ENCODE data around the gene PRKX.
A peak's percentile ranks its signal among the peaks of the same experiment; 100 is the strongest.
"Not testable (repeated sequence)": the region's sequence is repeated elsewhere in the genome, so short reads cannot be mapped to it uniquely, and the experiment has no call there.

PRKX gene

DNA sequence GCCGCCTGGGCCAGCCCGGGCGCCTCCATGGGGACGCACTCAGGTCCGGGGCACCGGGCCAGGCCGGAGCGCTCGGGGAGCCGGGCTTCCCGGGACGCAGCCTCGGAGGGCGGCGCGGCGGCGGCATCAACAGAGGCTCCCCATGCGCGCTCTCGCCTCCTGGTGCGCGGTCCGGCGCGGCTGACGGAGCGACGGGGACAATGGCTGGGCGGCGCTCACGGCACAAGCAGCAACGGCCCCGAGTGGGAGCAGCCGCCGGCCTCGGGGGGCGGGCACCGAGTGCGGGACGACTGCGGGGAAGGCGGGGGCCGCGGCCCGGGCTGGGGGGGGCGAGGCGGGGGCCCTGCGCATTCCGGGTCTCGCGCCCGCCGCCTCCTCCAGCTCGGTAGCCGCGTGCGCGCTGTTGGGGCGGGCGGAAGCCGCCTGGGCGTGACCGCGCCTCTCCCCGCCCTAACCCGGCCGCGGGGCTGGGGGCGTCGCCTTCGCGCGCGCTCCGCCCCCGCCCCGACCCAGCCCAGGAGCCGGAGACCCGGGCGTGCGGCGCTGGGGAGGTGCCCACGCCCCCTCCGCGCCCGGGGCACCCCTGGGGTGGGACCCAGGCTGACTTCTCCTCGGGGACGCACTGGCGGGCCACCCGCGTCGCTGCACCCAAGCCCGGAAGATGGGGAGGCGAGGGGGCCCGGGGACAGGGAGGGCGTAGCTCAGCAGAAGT is at the start of gene PRKX:
PRKX (minus strand) TSS at position 425 of the 712 bp plus-strand sequence; CDS start at position 29, 396 bp downstream.
- H3K36me3 ChIP-seq (ENCODE audit: insufficient read depth, low read length) = no peaks in the 10 kb centered on the region
- peaks cover 2% of the 10 kb centered on the region for H3K4me1 ChIP-seq (ENCODE audit: insufficient read depth, low read length)
- no peaks in the 10 kb centered on the region for H3K9me3 ChIP-seq (ENCODE audit: low read length)
- peak within 1 kb of the TSS; percentile 69 for H2AFZ ChIP-seq (ENCODE audit: low read depth, low read length)
- H3K27me3 ChIP-seq (ENCODE audit: insufficient read depth, low read length) = no peaks in the 10 kb centered on the region
- H3K4me3 ChIP-seq (ENCODE audit: low read length) = peak within 1 kb of the TSS; percentile 62

DNA sequence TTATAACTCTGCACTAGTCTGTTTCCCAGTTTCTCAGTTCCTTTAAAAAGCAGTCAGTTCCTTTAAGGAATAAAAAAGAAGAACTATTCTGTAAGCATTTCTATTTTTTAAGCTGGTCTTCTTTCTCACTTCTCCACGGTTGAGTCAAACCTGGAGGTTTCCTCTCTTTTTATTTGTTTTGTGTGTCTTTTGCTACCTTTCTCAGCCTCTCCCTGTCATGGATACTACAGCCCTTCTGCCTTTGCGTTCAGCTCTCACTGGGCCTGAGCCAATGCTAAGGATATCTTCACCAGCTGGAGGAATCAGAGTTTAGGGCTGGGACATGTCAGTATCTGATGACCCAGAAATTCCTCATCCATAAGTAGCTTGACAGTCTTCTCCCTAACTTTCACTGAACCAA is 49.7 kb upstream of the PRKX start:
- Histone ChIP-seq H2AFZ (ENCODE audit: low read depth, low read length) (no peak overlapping the region), H3K36me3 (ENCODE audit: insufficient read depth, low read length) (no peaks in the 10 kb centered on the region), H3K4me3 (ENCODE audit: low read length) (no peak overlapping the region), H3K27me3 (ENCODE audit: insufficient read depth, low read length) (no peaks in the 10 kb centered on the region), H3K4me1 (ENCODE audit: insufficient read depth, low read length) (no peaks in the 10 kb centered on the region), H3K9me3 (ENCODE audit: low read length) (no peaks in the 10 kb centered on the region)

DNA sequence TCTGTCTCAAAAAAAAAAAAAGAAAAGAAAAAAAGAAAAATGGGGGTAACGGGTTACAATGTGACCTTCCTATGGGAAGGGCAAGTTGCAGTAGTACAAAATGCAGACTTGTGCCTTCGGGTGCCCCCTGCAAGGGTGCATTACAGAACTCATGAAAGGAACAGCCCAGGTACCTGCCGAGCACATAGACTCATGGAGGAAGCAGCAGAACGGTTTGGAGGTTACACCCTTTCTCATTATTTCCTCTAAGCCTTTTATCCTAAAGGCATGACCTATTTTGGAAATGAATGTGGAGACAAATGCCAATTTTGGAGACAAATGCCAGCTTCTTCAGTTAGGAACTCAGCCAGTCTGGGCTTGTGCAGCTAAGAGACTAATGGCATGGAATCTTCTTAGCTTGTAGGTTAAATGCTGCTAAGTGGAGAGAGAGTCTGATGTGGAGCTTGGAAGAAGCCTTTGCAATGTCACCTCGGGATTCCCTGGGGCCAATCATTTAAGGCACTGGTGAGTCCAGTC is 44.1 kb upstream of the PRKX start:
- H3K4me1 ChIP-seq (ENCODE audit: insufficient read depth, low read length) = no peaks in the 10 kb centered on the region
- no peaks in the 10 kb centered on the region for H3K9me3 ChIP-seq (ENCODE audit: low read length)
- no peaks in the 10 kb centered on the region for H3K36me3 ChIP-seq (ENCODE audit: insufficient read depth, low read length)
- H3K27me3 ChIP-seq (ENCODE audit: insufficient read depth, low read length) = no peaks in the 10 kb centered on the region
- H3K4me3 ChIP-seq (ENCODE audit: low read length) = no peak overlapping the region
- H2AFZ ChIP-seq (ENCODE audit: low read depth, low read length) = no peak overlapping the region

DNA sequence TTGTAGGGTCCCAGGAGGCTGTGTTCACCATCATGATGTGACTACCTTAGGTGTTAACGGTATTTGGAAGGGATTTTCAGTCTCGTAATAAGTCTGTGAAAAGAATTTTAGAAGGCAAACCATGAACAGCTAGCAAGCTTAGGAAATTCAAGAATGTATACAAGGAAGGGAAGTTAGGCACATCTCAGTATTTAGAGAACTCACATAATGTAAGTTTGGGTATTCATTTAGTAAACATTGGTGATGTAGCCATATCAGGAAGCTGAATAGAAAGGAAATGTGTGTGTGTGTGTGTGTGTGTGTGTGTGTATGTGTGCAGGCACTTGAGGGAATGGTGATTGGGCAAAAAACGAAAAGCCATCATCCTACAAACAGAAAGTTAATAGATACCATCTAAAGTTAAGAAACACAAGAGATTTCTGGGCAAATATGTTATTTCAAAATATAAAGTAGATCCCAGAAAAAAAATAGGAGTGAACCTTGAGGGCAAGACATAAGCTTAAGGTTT is 34.7 kb upstream of the PRKX start:
- Histone ChIP-seq H3K9me3 (ENCODE audit: low read length) (no peaks in the 10 kb centered on the region), H3K36me3 (ENCODE audit: insufficient read depth, low read length) (no peaks in the 10 kb centered on the region), H3K27me3 (ENCODE audit: insufficient read depth, low read length) (peaks cover 2% of the 10 kb centered on the region), H3K4me1 (ENCODE audit: insufficient read depth, low read length) (no peaks in the 10 kb centered on the region), H3K4me3 (ENCODE audit: low read length) (no peak overlapping the region), H2AFZ (ENCODE audit: low read depth, low read length) (no peak overlapping the region)

DNA sequence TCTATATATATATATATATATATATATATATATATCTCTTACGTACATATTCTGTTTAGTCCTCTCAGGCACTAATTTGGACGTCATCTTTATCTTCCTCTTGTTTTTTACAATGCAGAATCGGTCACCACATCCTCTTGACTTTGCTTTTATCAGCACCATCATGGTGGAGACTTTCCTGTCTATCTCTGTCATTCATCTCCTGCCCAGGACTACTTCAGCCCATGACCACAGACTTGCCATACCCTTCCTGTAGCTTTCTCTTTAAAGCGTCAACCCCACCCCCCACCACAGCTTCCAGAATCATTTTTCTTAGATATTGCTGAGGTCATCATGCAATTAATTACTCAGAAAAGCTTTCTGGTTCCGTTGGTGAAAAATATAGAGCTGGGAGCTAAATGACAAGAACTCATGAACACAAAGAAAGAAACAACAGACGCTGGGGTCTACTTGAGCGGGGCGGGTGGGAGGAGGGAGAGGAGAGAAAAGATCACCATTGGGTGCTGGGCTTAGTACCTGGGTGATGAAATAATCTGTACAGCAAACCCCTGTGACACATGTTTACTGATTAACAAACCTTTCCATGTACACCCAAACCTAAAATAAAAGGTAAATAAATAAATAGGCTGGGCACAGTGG is 30.5 kb upstream of the PRKX start:
- Histone ChIP-seq H3K27me3 (ENCODE audit: insufficient read depth, low read length) (peaks cover 2% of the 10 kb centered on the region), H3K9me3 (ENCODE audit: low read length) (no peaks in the 10 kb centered on the region), H3K4me1 (ENCODE audit: insufficient read depth, low read length) (no peaks in the 10 kb centered on the region), H2AFZ (ENCODE audit: low read depth, low read length) (no peak overlapping the region), H3K4me3 (ENCODE audit: low read length) (no peak overlapping the region), H3K36me3 (ENCODE audit: insufficient read depth, low read length) (no peaks in the 10 kb centered on the region)

DNA sequence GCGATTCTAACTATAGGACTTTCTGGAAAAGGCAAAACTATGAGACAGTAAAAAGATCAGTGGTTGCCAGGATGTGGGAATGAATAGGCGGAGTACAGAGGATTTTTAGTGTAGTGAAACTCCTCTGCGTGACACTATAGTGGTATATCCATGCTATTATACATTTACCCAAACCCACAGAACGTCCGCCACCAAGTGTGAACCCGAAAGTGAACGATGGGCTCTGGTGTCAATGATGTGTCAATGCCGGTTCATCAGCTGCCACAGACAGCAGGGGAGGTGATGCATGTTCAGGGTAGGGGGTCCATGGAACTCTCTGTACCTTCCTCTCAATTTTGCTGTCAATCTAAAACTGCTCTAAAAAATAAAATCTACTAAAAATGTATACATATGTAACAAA is 27.5 kb upstream of the PRKX start:
- H3K4me3 ChIP-seq (ENCODE audit: low read length); H3K4me1 ChIP-seq (ENCODE audit: insufficient read depth, low read length); H3K36me3 ChIP-seq (ENCODE audit: insufficient read depth, low read length); H3K27me3 ChIP-seq (ENCODE audit: insufficient read depth, low read length); H2AFZ ChIP-seq (ENCODE audit: low read depth, low read length); H3K9me3 ChIP-seq (ENCODE audit: low read length): not testable (repeated sequence)

DNA sequence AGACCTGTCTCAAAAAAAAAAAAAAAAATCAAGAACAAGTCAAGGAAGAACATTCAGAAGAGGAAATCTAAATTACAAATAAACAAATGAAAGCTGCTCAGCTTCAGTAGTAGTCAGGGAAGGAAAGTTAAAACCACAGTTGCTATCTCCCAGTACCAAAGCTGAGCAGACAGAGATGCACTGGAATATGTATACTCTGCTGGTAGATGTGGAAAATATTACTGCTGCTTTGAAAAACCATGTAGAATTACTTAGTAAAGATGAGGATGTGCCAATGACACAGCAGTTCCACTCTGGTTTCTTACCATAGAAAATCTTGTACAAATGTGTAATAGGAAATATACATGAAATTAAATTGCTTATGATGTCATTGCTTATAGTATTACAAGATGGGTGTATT is 25.1 kb upstream of the PRKX start:
- no peak overlapping the region for H3K4me3 ChIP-seq (ENCODE audit: low read length)
- H3K9me3 ChIP-seq (ENCODE audit: low read length) = no peaks in the 10 kb centered on the region
- H3K4me1 ChIP-seq (ENCODE audit: insufficient read depth, low read length) = no peaks in the 10 kb centered on the region
- H3K36me3 ChIP-seq (ENCODE audit: insufficient read depth, low read length) = no peaks in the 10 kb centered on the region
- no peaks in the 10 kb centered on the region for H3K27me3 ChIP-seq (ENCODE audit: insufficient read depth, low read length)
- no peak overlapping the region for H2AFZ ChIP-seq (ENCODE audit: low read depth, low read length)

DNA sequence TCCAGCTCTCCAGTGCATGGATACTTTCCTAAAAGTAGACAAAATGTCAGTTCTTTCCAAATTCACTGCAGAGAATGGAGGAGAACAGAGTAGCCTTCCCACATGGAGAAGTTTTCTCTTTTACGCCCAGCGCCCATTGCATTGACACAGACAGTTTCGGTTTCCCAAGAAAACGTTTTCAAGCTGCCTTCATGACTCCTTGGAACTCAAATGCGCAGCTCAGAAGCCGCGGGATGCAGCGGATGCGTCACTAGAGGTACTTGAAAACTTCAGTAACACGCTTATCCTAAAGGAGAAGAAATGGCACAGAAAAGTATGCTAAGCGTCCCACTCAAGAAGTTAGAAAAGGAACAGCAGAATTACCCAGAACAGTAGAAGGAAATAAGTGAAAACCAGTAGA is 23.1 kb upstream of the PRKX start:
- H3K36me3 ChIP-seq (ENCODE audit: insufficient read depth, low read length); H3K4me1 ChIP-seq (ENCODE audit: insufficient read depth, low read length); H3K9me3 ChIP-seq (ENCODE audit: low read length); H3K27me3 ChIP-seq (ENCODE audit: insufficient read depth, low read length); H2AFZ ChIP-seq (ENCODE audit: low read depth, low read length); H3K4me3 ChIP-seq (ENCODE audit: low read length): not testable (repeated sequence)

DNA sequence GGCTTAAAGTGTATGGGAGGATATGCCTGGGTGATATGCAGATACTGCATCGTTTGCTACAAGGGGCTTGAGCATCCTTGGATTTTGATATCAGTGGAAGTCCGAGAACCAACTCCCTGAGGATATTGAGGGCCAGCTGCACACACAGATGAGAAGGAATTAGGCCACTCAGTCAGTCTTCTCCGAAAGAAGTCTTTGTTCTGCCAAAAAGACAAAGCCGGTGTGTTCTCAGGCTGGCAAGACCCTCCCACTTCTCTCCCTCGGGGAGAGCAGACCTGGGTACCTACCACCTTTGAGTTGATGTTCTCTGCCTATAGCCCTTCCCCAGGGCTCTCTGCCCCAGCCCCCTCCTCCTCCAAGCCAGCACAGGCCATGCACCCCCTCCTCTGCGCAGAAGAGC is 22.4 kb upstream of the PRKX start:
- not testable (repeated sequence) for H2AFZ ChIP-seq (ENCODE audit: low read depth, low read length); H3K9me3 ChIP-seq (ENCODE audit: low read length); H3K4me3 ChIP-seq (ENCODE audit: low read length); H3K36me3 ChIP-seq (ENCODE audit: insufficient read depth, low read length); H3K27me3 ChIP-seq (ENCODE audit: insufficient read depth, low read length); H3K4me1 ChIP-seq (ENCODE audit: insufficient read depth, low read length)

DNA sequence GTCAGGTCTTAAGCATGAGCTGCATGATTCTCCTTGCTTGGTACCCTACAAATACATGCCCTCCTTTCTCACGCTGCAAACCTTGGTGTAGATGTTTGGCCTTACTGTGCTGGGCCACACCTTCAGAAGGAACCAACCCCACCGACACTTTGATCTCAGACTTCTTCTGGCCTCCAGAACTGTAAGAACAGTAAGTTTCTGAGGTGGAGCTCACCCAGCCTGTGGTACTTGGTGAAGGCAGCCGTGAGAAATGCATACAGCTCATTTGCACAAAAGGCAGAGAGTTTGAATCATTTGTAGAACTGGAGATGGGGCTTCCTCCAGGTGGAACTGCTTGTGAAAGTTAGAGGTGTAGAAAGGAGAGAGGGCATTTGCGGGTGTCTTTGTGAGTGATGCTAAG is 21.0 kb upstream of the PRKX start:
- not testable (repeated sequence) for H3K36me3 ChIP-seq (ENCODE audit: insufficient read depth, low read length); H3K4me3 ChIP-seq (ENCODE audit: low read length); H3K9me3 ChIP-seq (ENCODE audit: low read length); H3K27me3 ChIP-seq (ENCODE audit: insufficient read depth, low read length); H2AFZ ChIP-seq (ENCODE audit: low read depth, low read length); H3K4me1 ChIP-seq (ENCODE audit: insufficient read depth, low read length)

DNA sequence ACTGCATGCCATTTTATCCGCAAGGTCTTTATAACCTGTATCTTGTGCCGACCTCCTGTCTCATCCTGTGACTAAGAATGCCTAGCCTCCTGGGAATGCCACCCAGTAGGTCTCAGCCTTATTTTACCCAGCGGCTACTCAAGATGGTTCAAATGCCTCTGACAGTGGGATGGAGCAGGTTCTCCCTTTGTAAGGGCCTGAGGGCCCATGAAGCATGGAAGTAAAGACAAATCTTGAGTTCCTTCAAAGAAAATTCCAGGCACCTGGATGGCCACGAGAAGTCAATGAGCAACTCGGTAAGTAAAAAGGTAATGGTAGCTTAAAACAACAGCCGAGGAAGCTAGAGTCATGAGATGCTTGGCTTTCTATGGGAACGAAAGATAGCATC is 19.6 kb upstream of the PRKX start:
- Histone ChIP-seq H3K9me3 (ENCODE audit: low read length) (no peaks in the 10 kb centered on the region), H3K36me3 (ENCODE audit: insufficient read depth, low read length) (no peaks in the 10 kb centered on the region), H3K27me3 (ENCODE audit: insufficient read depth, low read length) (no peaks in the 10 kb centered on the region), H2AFZ (ENCODE audit: low read depth, low read length) (no peak overlapping the region), H3K4me1 (ENCODE audit: insufficient read depth, low read length) (no peaks in the 10 kb centered on the region), H3K4me3 (ENCODE audit: low read length) (no peak overlapping the region)

DNA sequence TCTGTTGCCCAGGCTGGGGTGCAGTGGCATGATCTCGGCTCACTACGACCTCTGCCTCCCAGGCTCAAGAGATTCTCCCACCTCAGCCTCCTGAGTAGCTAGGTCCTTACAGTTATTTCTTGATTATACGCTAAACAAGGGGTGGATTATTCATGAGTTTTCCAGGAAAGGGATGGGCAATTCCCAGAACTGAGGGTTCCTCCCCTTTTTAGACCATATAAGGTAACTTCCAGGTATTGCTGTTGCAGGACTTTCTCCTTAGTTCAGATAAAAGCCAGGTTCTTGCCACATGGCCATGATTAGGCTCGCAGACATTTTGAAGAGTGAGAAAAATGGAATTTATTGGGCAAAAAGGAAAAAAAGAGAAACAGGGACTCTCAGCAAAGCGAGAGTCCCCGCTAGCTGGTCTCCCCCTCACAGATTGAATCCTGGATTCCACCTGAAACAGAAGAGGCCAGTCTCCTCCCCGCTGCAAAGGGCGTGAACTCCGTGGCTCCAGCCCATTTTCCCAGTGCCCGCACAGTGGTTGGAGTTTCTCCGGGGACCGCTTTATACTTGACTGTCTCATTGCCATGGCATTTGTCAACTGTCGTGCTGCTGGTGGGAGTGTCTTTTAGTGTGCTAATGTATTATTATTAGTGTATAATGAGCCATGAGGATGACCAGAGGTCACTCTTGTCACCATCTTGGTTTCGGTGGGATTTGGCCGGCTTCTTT is 19.0 kb upstream of the PRKX start:
- not testable (repeated sequence) for H2AFZ ChIP-seq (ENCODE audit: low read depth, low read length); H3K9me3 ChIP-seq (ENCODE audit: low read length); H3K4me3 ChIP-seq (ENCODE audit: low read length); H3K27me3 ChIP-seq (ENCODE audit: insufficient read depth, low read length); H3K36me3 ChIP-seq (ENCODE audit: insufficient read depth, low read length); H3K4me1 ChIP-seq (ENCODE audit: insufficient read depth, low read length)

DNA sequence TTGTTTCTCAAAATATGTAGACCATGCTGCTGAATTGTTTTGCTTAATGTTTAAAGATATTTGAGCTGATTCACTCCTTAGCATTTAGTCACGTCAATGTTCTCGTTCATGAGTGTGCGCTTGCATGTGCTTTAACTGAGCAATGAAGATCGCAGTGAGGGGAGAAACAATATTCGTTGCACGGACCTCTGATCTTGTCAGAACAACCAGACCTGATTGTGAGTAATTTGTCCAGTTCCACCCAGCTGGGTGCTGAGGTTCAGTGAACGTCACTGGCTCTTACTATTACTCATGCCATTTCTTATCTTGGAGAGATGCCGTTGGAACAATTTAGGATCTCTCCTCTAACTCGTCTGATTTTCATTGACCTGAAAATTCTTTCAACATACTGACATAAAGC is 15.0 kb upstream of the PRKX start:
- Histone ChIP-seq H3K4me3 (ENCODE audit: low read length) (no peak overlapping the region), H3K9me3 (ENCODE audit: low read length) (no peaks in the 10 kb centered on the region), H3K4me1 (ENCODE audit: insufficient read depth, low read length) (no peaks in the 10 kb centered on the region), H2AFZ (ENCODE audit: low read depth, low read length) (no peak overlapping the region), H3K27me3 (ENCODE audit: insufficient read depth, low read length) (no peaks in the 10 kb centered on the region), H3K36me3 (ENCODE audit: insufficient read depth, low read length) (no peaks in the 10 kb centered on the region)

Measured in neuron (in vitro differentiated cells).